Measurements from ENCODE around the gene MET. TPM values are rescaled to one million over a fixed set of nuclear protein-coding genes. Genes with fewer than 3 reads are reported as not detected.
"Not testable (repeated sequence)": the region's sequence is repeated elsewhere in the genome, so short reads cannot be mapped to it uniquely, and the experiment has no call there.

The MET gene
- total RNA-seq, 4 donors from 2014 or later, result 3.8 to 25.0 (median 18.6) TPM

DNA sequence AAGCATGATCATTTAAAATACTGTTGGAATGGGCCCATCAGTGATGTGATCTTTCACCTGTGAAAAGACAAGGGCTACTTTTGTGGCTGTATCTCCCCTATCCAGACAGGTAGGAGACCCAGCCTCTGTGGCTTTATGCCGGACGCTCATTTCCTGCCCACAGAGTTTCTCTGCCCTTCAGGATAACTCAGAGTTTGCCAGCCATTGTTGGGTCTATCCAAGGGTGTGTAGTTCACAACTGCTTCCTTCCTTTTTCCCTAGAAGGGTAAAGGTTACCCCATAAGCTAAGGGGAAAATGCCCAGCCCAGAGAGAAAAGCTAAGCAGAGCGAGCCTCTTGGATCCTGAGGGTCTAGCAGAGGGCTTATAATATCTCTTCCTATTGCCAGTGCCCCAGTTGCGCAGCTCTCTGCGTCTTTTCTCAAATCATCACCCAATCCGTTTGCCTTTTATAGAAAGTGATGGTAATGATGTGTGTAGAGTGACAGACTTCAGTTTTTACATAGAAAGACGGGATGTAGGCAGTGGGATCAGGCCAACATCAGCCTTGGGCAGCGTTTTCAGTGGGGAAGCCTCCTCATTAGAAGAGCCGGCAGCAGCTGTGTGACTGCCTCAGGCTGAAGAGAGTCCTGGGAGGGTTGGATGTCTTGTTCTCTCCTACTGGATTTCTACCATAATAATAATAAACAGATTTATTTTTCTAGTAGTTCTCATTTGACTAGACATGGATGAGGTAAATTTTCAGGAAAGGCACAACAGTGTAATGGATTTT, 80.5 kb downstream of the MET start:
- TF ChIP-seq POLR2A (IDR thresholded peaks at IDR 0.05), result no peak
- TF ChIP-seq, protein P1, sequence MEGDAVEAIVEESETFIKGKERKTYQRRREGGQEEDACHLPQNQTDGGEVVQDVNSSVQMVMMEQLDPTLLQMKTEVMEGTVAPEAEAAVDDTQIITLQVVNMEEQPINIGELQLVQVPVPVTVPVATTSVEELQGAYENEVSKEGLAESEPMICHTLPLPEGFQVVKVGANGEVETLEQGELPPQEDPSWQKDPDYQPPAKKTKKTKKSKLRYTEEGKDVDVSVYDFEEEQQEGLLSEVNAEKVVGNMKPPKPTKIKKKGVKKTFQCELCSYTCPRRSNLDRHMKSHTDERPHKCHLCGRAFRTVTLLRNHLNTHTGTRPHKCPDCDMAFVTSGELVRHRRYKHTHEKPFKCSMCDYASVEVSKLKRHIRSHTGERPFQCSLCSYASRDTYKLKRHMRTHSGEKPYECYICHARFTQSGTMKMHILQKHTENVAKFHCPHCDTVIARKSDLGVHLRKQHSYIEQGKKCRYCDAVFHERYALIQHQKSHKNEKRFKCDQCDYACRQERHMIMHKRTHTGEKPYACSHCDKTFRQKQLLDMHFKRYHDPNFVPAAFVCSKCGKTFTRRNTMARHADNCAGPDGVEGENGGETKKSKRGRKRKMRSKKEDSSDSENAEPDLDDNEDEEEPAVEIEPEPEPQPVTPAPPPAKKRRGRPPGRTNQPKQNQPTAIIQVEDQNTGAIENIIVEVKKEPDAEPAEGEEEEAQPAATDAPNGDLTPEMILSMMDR (IDR thresholded peaks at IDR 0.05), result no peak
- Histone ChIP-seq H3K4me3 (no peak overlapping the region), H3K4me1 (no peaks in the 10 kb centered on the region), H3K9me3 (no peaks in the 10 kb centered on the region), H3K27me3 (no peaks in the 10 kb centered on the region), H3K27ac (no peak overlapping the region), H3K36me3 (no peaks in the 10 kb centered on the region)
- intact Hi-C loops (cut with DNase I), result no loop called here
- WGBS, 2 donors, result 74 to 80% methylated on average over 6 to 8 of the region's 9 CpGs
- DNase-seq, result no peak

DNA sequence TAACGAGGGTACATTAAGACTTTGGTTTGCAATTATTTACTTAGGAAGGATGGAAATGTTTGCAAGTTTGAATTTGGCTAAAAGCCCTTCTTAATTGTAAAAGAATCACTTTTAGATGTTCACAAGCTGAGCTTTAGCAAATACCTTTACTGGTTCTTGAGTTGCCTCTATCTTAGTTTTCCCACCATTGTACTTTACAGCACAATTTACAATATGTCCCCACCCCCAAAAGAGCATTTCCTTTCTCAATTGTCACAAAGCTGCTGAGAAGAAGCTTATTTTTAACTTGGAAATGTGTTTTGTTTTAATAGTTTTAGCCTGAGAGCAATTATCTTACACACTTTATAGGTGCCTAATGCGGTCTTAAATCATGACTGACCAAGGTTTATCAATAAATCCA, 81.1 kb downstream of the MET start:
- 62 to 74% methylated on average over 2 of the region's 2 CpGs for WGBS, 2 donors
- intact Hi-C loops (cut with DNase I), result no loop called here
- Histone ChIP-seq H3K36me3 (no peaks in the 10 kb centered on the region), H3K4me3 (no peak overlapping the region), H3K27ac (no peak overlapping the region), H3K27me3 (no peaks in the 10 kb centered on the region), H3K4me1 (no peaks in the 10 kb centered on the region), H3K9me3 (no peaks in the 10 kb centered on the region)
- TF ChIP-seq POLR2A (IDR thresholded peaks at IDR 0.05), result no peak
- TF ChIP-seq, protein P1 (IDR thresholded peaks at IDR 0.05), result no peak
- no peak for DNase-seq

DNA sequence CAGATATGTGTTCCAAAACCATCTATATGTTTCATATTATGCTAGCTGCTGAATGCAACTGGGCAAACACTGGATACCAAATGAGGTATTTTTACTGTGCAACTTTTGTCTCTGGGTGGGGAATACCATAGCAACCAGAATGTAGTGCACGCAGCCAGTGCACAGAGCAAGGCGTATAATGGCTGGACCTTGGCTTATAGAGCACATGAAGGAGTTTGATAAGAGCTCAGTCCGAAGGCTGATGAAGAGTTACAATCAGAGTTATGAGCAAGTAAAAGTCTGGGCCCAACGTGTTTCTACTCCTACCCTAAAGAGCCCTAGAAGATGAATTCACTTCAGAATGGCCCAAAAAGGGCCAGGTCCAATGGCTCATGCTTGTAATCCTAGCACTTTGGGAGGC, 82.2 kb downstream of the MET start:
- no peak for DNase-seq
- TF ChIP-seq POLR2A (IDR thresholded peaks at IDR 0.05), result no peak
- TF ChIP-seq, protein P1 (IDR thresholded peaks at IDR 0.05), result no peak
- H3K4me1 ChIP-seq, result no peaks in the 10 kb centered on the region
- H3K4me3 ChIP-seq, result no peak overlapping the region
- intact Hi-C loops (cut with DNase I), result no loop called here
- no peaks in the 10 kb centered on the region for H3K27me3 ChIP-seq
- no peak overlapping the region for H3K27ac ChIP-seq
- H3K36me3 ChIP-seq, result no peaks in the 10 kb centered on the region
- no peaks in the 10 kb centered on the region for H3K9me3 ChIP-seq
- WGBS, 2 donors, result 81 to 96% methylated on average over 3 to 4 of the region's 4 CpGs

DNA sequence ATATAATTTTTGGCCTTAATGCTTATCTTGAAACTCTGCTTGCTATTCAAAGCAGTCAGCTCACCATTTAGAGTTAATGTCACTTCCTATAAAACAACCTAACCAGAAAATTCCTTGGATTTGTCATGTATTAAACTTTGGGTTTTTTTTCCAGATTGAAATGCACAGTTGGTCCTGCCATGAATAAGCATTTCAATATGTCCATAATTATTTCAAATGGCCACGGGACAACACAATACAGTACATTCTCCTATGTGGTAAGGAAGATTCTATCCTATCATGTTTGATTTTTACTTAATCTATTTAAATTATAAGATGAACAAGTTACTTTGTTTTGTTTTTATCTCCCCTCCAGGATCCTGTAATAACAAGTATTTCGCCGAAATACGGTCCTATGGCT, 85.3 kb downstream of the MET start:
- H3K4me3 ChIP-seq, result no peak overlapping the region
- H3K4me1 ChIP-seq, result no peaks in the 10 kb centered on the region
- no peak for TF ChIP-seq POLR2A (IDR thresholded peaks at IDR 0.05)
- TF ChIP-seq, protein P1 (IDR thresholded peaks at IDR 0.05), result no peak
- WGBS, 2 donors, result 92 to 99% methylated on average over 4 of the region's 4 CpGs
- H3K27me3 ChIP-seq, result no peaks in the 10 kb centered on the region
- DNase-seq, result no peak
- H3K9me3 ChIP-seq, result no peaks in the 10 kb centered on the region
- intact Hi-C loops (cut with DNase I), result no loop called here
- H3K36me3 ChIP-seq, result no peaks in the 10 kb centered on the region
- H3K27ac ChIP-seq, result no peak overlapping the region

DNA sequence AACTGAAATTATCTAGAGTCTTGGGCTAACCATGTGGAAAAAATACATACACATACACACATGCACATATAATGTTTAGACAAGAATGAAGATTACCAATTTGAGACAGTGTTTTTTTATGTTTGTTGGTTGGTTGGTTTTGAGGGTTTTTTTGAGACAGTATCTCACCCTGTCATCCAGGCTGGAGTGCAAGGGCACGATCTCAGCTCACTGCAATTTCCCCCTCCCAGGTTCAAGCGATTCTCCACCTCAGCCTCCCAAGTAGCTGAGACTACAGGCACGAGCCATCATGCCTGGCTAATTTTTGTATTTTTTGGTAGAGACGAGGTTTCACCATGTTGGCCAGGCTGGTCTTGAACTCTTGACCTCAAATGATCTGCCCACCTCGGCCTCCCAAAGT, 87.6 kb downstream of the MET start:
- H3K4me3 ChIP-seq; H3K4me1 ChIP-seq; DNase-seq; H3K9me3 ChIP-seq; H3K27ac ChIP-seq; intact Hi-C loops (cut with DNase I); H3K27me3 ChIP-seq; H3K36me3 ChIP-seq: not testable (repeated sequence)
- 77 to 91% methylated on average over 5 of the region's 5 CpGs for WGBS, 2 donors

DNA sequence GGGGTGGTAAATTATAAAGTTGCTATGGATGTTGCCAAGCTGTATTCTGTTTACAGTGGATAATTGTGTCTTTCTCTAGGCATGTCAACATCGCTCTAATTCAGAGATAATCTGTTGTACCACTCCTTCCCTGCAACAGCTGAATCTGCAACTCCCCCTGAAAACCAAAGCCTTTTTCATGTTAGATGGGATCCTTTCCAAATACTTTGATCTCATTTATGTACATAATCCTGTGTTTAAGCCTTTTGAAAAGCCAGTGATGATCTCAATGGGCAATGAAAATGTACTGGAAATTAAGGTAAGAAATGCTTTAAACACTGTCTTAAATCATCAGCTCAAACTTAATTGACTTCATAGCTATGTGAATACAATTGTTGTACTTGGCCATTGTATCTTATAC, 91.0 kb downstream of the MET start:
- TF ChIP-seq POLR2A (IDR thresholded peaks at IDR 0.05), result no peak
- TF ChIP-seq, protein P1 (IDR thresholded peaks at IDR 0.05), result no peak
- intact Hi-C loops (cut with DNase I), result no loop called here

More for the DNA sequence above, 91.0 kb downstream of the MET start:
- H3K9me3 ChIP-seq, result no peaks in the 10 kb centered on the region
- no peak overlapping the region for H3K27ac ChIP-seq
- no peak for DNase-seq
- no peaks in the 10 kb centered on the region for H3K36me3 ChIP-seq
- H3K27me3 ChIP-seq, result no peaks in the 10 kb centered on the region
- no peaks in the 10 kb centered on the region for H3K4me1 ChIP-seq
- no peak overlapping the region for H3K4me3 ChIP-seq
- WGBS, 2 donors, result 76 to 81% methylated on average over 1 of the region's 1 CpG
